HL-60 (cell line): ENCODE measurements around the gene CARMIL1.

Experiments
- DNase-seq, 2 experiments: peaks; one replicate each; pipeline ENCODE4 v3.0.0-alpha.2; 2010 to 2020; ENCODE audit warnings: low read depth in 1 of 2, low spot score in 1 of 2
- H3K27ac ChIP-seq: fragments of 250-450 bp; sonication (Bioruptor Pico); replicated peaks from 2 replicates; pipeline ENCODE4 v1.5.1; 2020; ENCODE audit warnings: mild to moderate bottlenecking, moderate library complexity
- H3K27me3 ChIP-seq: fragments of 250-450 bp; sonication (Bioruptor Pico); 2 replicates; pipeline ENCODE4 v1.5.1; 2021; ENCODE audit warnings: mild to moderate bottlenecking, moderate library complexity; ENCODE audit not compliant: insufficient read depth, poor library complexity, severe bottlenecking
- H3K4me3 ChIP-seq: replicated peaks from 2 replicates; pipeline ENCODE4 v1.5.1; 2011; ENCODE audit warnings: mild to moderate bottlenecking, control low read depth, low read length; ENCODE audit not compliant: insufficient read depth
- GABPA ChIP-seq: IDR thresholded peaks from 2 replicates; pipeline ENCODE4 v1.6.1; 2012; ENCODE audit warnings: low read depth
- POLR2AphosphoS5 ChIP-seq: IDR thresholded peaks from 2 replicates; pipeline ENCODE4 v1.6.1; 2012; ENCODE audit warnings: low read depth
- SPI1 ChIP-seq: IDR thresholded peaks from 2 replicates; pipeline ENCODE4 v1.6.1; 2012; ENCODE audit warnings: low read depth, mild to moderate bottlenecking, borderline replicate concordance
- TF ChIP-seq, protein P1 (sequence below): IDR thresholded peaks from 2 replicates; pipeline ENCODE4 v1.6.1; 2012; ENCODE audit warnings: low read depth; ENCODE audit not compliant: insufficient replicate concordance
- TF ChIP-seq, protein P2 (sequence below): IDR thresholded peaks from one replicate; pipeline ENCODE4 v1.5.1; 2011; ENCODE audit warnings: low read length, control low read depth, inconsistent platforms; ENCODE audit not compliant: insufficient read depth

The CARMIL1 gene

DNA sequence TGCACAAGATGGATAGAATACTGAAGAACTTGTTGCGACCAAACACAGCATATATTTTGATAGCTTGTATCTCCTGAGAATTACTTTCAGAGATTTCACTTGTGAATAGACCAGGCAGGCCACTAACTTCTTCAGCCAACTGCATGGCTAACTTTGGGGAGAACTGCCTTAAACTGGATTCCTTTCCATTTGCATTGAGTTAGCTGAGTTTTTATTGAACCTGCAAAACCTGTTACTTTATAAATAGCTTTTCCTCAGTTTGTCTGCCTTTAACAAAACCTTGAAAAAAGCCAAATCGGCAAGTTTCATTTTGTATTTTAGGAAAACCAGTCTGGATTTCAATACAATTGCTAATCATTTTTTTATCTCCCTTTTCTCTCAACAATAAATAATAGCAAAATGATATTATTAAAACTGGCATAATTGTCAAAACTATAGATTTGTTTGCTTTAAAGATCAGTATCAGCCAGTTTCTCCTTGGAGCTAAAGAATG lies 300.3 kb downstream of the CARMIL1 start:
- no peak for DNase-seq
- TF ChIP-seq, protein P1, sequence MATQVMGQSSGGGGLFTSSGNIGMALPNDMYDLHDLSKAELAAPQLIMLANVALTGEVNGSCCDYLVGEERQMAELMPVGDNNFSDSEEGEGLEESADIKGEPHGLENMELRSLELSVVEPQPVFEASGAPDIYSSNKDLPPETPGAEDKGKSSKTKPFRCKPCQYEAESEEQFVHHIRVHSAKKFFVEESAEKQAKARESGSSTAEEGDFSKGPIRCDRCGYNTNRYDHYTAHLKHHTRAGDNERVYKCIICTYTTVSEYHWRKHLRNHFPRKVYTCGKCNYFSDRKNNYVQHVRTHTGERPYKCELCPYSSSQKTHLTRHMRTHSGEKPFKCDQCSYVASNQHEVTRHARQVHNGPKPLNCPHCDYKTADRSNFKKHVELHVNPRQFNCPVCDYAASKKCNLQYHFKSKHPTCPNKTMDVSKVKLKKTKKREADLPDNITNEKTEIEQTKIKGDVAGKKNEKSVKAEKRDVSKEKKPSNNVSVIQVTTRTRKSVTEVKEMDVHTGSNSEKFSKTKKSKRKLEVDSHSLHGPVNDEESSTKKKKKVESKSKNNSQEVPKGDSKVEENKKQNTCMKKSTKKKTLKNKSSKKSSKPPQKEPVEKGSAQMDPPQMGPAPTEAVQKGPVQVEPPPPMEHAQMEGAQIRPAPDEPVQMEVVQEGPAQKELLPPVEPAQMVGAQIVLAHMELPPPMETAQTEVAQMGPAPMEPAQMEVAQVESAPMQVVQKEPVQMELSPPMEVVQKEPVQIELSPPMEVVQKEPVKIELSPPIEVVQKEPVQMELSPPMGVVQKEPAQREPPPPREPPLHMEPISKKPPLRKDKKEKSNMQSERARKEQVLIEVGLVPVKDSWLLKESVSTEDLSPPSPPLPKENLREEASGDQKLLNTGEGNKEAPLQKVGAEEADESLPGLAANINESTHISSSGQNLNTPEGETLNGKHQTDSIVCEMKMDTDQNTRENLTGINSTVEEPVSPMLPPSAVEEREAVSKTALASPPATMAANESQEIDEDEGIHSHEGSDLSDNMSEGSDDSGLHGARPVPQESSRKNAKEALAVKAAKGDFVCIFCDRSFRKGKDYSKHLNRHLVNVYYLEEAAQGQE = no peak
- TF ChIP-seq SPI1 = no peak
- no peak for TF ChIP-seq GABPA
- TF ChIP-seq, protein P2, sequence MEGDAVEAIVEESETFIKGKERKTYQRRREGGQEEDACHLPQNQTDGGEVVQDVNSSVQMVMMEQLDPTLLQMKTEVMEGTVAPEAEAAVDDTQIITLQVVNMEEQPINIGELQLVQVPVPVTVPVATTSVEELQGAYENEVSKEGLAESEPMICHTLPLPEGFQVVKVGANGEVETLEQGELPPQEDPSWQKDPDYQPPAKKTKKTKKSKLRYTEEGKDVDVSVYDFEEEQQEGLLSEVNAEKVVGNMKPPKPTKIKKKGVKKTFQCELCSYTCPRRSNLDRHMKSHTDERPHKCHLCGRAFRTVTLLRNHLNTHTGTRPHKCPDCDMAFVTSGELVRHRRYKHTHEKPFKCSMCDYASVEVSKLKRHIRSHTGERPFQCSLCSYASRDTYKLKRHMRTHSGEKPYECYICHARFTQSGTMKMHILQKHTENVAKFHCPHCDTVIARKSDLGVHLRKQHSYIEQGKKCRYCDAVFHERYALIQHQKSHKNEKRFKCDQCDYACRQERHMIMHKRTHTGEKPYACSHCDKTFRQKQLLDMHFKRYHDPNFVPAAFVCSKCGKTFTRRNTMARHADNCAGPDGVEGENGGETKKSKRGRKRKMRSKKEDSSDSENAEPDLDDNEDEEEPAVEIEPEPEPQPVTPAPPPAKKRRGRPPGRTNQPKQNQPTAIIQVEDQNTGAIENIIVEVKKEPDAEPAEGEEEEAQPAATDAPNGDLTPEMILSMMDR = no peak
- no peak for TF ChIP-seq POLR2AphosphoS5
- H3K27ac ChIP-seq = no peak overlapping the region
- no peak overlapping the region for H3K4me3 ChIP-seq
- H3K27me3 ChIP-seq = no peaks in the 10 kb centered on the region

DNA sequence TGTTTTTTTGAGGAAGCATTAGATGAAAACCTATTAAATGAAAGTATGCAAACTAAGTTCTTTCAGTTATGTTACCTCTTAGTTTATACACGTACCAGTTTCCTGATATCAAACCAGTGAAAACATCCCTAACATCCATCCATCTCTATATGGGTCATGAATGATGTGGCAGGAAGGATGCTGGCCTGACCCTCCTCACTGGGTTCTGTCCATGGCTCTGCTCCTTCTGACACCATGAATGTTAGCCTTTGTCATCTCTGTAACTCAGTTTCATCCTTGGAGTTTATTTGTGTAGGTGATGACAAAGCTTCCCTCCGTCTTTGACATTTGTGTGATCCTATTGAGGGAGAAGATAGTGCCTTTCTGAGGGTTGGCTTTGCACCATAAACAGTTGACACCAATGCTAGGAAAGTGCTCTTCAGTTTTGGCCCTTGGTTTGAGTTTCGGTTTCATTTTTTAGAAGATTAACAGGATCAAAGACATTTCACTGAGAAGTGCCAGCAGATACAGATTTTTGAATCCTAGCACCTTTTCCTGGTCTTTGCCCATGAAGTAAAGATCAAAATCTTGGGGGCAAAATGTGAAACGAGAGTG lies 300.8 kb downstream of the CARMIL1 start:
- TF ChIP-seq POLR2AphosphoS5 = no peak
- TF ChIP-seq, protein P1 = no peak
- TF ChIP-seq, protein P2 = no peak
- no peaks in the 10 kb centered on the region for H3K27me3 ChIP-seq
- H3K27ac ChIP-seq = no peak overlapping the region
- DNase-seq = no peak
- H3K4me3 ChIP-seq = no peak overlapping the region

GRCh38 chr6:25582101-25582500 lies 302.9 kb downstream of the CARMIL1 start:
- DNase-seq = no peak
- Histone ChIP-seq H3K27ac (no peak overlapping the region), H3K27me3 (no peaks in the 10 kb centered on the region), H3K4me3 (no peak overlapping the region)
- TF ChIP-seq GABPA (no peak), POLR2AphosphoS5 (no peak), SPI1 (no peak)
- TF ChIP-seq, protein P2 = no peak
- TF ChIP-seq, protein P1 = no peak
